Limb (tissue), 2 donors: ENCODE results near the gene GPR32.
"Not testable (repeated sequence)": the region's sequence is repeated elsewhere in the genome, so short reads cannot be mapped to it uniquely, and the experiment has no call there.

Experiments used
- DNase-seq, 2 donors: peaks; one replicate each; pipeline ENCODE4 v3.0.0-alpha.2; 2016; ENCODE audit errors: extremely low spot score in 2 of 2

Gene GPR32

DNA sequence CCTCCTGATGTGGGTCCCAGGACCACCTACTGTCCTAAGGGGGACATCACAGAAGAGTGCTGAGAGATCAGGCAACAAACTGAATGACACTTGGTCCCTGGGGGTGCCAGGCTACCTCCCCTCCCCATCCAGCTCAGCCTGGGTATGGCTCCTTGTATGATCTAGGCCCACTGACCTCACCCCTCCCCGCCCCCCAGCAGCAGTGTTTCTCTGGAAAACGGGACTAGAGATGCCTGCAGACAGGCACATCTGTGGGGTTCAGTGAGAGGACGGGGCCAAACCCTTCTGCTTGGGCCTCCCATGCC lies 29.2 kb downstream of the GPR32 start:
- no peak for DNase-seq

- no peak for DNase-seq
Measured at GRCh38 chr19:50801107-50801506, 30.8 kb downstream of the GPR32 start.

DNA sequence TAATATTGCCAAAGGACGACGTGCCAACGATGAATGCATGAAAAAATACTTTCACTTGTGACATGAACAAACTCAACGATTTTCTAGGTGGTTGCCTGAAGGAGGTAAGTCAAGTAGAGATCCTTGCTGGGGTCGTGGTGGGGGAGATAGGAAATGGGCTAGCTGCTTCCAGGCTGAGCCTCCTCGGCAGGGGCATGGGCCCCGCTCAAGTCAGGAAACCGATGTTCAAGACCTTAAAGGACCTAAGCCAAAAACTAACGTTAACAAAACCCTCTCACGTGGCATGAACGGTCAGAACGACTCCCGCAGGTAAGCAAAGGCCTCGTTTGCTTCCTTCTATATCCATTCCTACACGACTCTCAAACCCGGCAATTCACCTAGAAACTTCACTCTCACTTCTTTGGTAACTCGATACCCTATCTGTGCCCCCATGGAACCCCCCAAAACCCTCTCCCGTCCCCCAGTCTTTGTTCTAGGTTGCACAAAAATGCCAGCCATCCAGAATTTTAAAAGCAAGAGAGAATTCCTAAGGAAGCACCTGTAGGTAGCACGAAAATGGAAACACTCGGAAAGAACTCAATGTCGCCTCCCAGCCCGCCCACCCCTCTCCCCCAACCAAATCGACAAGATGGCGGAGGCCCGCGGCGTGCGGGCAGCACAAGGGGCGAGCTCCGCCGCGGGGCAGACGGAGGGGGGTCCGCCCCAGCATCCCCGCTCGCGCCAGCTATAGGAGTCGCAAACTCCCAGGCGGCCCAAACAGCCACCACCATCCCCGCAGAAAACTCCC lies 33.6 kb downstream of the GPR32 start:
- DNase-seq = peak in 1 of 2 donors; percentile 20

GRCh38 chr19:50804420-50805272 lies 34.4 kb downstream of the GPR32 start:
- peak; percentile 99 for DNase-seq

GRCh38 chr19:50808856-50809255 lies 38.6 kb downstream of the GPR32 start:
- DNase-seq = no peak

DNA sequence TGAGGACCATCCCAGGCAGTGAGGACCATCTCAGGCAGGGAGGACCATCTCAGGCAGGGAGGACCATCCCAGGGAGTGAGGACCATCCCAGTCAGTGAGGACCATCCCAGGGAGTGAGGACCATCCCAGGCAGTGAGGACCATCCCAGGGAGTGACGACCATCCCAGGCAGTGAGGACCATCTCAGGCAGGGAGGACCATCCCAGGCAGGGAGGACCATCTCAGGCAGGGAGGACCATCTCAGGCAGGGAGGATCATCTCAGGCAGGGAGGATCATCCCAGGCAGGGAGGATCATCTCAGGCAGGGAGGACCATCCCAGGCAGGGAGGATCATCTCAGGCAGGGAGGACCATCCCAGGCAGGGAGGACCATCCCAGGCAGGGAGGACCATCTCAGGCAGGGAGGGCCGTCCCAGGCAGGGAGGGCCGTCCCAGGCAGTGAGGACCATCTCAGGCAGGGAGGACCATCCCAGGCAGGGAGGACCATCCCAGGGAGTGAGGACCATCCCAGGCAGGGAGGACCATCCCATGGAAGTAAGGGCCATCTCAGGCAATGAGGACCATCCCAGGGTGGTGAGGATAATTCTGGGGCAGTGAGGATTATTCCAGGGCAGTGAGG lies 41.5 kb downstream of the GPR32 start:
- DNase-seq = not testable (repeated sequence)

- no peak for DNase-seq
Measured at GRCh38 chr19:50812474-50812873, 42.2 kb downstream of the GPR32 start.

DNA sequence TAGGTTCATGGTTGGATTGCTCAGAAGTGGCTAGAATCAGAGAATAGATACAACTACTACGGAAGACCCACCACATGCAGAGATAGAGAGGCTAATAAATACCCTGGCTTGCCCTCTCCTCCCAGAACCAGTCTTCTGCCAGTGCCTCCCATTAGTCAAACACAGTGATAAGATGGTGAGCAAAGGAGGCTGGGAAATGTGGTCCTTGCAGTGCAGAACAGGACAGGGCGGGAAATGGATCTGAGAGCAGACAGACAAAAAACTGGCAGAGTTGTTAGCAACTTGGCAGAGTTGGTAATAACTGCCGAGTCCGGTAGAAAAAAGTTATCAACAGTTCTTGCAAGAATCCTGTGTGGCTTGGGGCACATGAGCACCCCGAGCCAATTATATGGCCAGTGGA lies 44.6 kb downstream of the GPR32 start:
- DNase-seq = no peak

- no peak for DNase-seq
Measured at GRCh38 chr19:50815439-50815838, 45.2 kb downstream of the GPR32 start.

DNA sequence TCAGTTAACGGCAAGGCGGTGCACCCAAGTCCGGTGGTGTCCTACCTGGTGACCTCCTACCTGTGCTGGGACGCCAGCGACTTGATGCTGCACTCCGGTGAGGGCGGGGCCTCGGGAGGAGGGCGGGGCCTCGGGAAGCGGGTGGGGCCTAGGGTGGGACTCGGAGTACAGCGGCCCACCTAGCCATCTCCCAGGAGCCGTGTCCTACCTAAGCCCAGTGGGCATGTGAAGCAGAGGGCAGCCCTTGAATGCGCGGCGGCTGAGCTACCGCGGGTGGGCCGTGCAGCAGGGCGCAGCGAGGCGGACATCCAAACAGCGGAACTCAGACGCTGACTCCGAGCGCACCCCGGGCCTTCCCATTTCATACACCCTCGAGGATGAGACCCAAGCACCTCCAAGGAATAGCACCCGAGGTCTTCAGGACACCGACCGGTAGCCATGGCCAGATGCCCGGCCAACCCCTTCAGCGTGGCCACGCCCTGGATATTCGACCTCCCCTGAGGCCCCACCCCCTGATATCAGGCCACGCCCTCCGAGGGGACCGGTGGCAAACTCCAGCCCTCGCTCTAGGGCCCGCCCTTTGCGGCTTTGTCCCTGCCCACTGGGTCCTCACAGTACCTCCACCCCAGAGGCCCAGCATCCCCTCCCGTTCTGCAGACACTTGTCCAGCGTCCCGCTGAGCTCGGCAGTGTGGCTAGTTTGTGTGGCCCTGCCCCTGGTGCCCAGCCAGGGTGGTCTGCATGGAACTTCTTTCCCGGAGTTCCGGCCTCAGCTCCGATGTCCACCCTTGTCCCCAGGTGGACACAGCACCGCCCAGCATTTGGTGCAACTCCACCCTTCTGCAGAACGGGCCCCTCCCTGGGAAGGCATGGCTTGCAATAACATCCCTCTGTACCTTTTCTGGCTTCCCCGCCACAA lies 47.9 kb downstream of the GPR32 start:
- no peak for DNase-seq

GRCh38 chr19:50818859-50819472 lies 48.7 kb downstream of the GPR32 start:
- DNase-seq = no peak

DNA sequence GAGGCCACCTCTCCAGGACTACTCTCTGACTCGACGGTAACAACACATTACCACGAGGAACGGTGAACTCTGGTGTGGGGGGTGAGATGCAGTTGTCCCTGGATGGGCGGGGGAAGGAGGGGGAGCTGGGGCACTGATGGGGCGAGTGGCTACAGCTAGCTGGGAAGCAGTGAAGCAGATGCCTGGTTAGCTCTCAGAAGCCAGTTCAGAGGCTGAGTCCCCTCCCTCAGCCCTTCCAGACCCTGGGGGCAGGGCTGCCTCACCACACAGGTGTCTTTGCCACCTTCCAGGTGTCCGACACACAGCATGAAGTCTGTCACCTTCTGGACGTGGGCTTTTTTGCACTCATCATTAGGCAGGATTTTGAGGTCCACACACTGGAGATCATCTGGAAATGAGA lies 49.4 kb downstream of the GPR32 start:
- no peak for DNase-seq

DNA sequence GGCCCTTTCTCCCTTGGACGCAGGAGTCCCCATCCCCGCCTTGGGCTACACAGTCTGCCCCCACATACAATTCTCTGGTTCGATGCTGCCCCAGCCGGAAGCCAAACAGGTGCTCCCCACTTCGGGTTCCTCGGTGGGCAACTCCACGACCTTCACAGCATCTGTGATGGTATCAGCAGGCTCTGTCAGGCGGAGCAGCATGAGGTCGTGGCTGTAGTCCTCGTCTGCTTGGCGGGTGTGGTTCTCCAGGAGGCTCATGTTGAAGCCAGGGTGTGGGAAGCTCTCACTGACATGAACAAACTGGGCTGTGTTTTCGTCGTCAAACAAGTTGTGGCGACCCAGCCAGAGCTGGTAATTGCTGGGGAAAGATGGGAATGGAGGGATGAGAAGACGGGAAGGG lies 49.8 kb downstream of the GPR32 start:
- no peak for DNase-seq

DNA sequence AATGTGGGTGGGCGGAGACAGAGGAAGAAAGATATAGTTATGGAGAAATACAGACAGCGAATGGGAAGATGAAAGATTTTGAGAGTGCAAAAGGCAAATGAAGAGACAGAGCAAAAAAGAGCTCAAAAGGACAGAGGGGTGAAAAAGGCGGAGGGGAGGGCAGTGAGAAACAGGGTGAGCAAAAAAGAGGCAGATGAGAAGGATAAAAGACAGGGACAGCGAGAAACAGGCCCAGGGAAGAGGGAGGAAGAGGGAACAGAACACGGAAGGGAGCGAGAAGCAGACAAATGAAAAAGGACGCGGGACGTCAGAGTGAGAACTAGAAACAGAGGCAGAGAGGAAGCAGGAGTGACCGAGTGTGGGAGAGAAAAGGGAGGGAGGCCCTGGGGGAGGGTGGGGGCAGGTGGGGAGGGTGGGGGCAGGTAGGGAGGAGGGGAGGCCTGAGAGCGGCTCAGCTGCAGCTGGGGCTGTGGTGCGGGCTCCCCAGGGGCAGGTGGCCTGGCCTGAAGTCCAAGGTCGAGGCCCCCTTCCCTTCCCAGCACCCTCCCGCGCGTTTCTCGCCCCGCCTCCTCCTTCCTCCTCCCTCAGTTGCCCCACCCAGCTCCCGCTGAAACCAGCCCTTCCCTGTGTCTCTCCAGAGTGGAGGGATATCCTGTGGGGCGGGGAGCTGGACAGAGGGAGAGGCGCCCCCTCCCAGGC lies 50.4 kb downstream of the GPR32 start:
- no peak for DNase-seq

GRCh38 chr19:50821248-50821612 lies 51.0 kb downstream of the GPR32 start:
- no peak for DNase-seq
